Left lung (tissue), 10 donors: Measurements from ENCODE around the gene PADI6. TPM values are rescaled to one million over a fixed set of nuclear protein-coding genes. Genes with fewer than 3 reads are reported as not detected.

Experiments used
- ATAC-seq: fragments of 200-7000 bp; cut with Tn5 transposase; one replicate; pipeline ENCODE4 v1.9.1; 2020; ENCODE audit warnings: moderate library complexity
- DNase-seq, 4 donors: peaks; one replicate each; pipeline ENCODE4 v3.0.0-alpha.2; 2013 to 2020
- H3K27ac ChIP-seq, 2 donors: fragments of 200-600 bp; sonication (generic) in 1 of 2; one replicate each; pipeline versions ENCODE4 v1.5.0 to v1.8.0; 2020 to 2021
- H3K27me3 ChIP-seq, 2 donors: fragments of 200-600 bp; sonication (generic) in 1 of 2; one replicate each; pipeline versions ENCODE4 v1.5.0 to v1.8.0; 2020 to 2021
- H3K36me3 ChIP-seq, 2 donors: fragments of 200-600 bp; sonication (generic) in 1 of 2; one replicate each; pipeline versions ENCODE4 v1.5.0 to v1.8.0; 2020 to 2021
- H3K4me1 ChIP-seq, 2 donors: fragments of 200-600 bp; one replicate each; pipeline ENCODE4 v1.8.0; 2021
- H3K4me3 ChIP-seq, 2 donors: fragments of 200-600 bp; sonication (generic) in 1 of 2; one replicate each; pipeline versions ENCODE4 v1.5.0 to v1.8.0; 2020 to 2021; ENCODE audit warnings: mild to moderate bottlenecking in 1 of 2
- H3K9me3 ChIP-seq, 2 donors: fragments of 200-600 bp; sonication (generic) in 1 of 2; one replicate each; pipeline versions ENCODE4 v1.5.0 to v1.8.0; 2020 to 2021
- intact Hi-C, 2 donors: fragments of 100-400 bp; cut with DNase I; formaldehyde crosslinking; loops; one replicate each; pipeline versions ENCODE4 v1.11.2 to v1.14.2; 2022
- polyA plus RNA-seq, 6 donors: library from polyadenylated mRNA; unstranded; fragments of 120-200 nt; gene quantifications; one replicate each; pipeline ENCODE4 v1.2.1, GENCODE V29; 2013; ENCODE audit not compliant: insufficient read length in 6 of 6
- total RNA-seq, 2 donors: library from RNA; stranded (reverse); fragmentation: NEBNext Ultra II Directional; extraction: Animal tissue kit (Norgen Biotek cat#: 25700); gene quantifications; one replicate each; pipeline ENCODE4 v1.2.1, GENCODE V29; 2021
- TF ChIP-seq, protein P1 (sequence below), 2 donors: fragments of 200-600 bp; sonication (generic) in 1 of 2; IDR thresholded peaks; one replicate each; pipeline versions ENCODE4 v1.5.0 to v1.8.0; 2021; ENCODE audit warnings: antibody characterized with exemption in 2 of 2
- donor health status: DM: no; HTN: yes; CAD: no.
- donor health status: DM: no; HTN: no; CAD: no.

The PADI6 gene
- total and polyA plus RNA-seq, 8 donors = not detected

DNA sequence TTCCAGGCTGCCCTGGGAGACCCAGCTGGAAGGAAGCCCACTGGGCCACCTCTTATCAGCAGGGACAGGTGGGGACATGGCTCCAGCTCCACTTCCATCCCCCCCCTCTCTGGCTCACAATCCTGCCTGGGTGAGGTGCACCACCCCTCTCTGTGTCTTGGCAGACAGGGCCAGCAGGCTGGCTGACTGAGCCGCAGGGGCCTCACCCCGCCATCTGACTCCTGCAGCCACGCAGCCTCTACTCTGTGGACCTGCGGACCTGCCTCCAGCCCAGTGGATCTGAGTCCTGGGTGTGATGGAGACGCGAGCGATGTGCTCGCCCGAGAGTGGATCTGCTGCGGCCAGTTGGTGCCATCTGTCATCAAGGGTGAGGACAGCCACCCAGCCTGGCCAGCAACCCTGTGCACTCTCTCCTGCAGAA is 37.4 kb downstream of the PADI6 start:
- ATAC-seq (no peak), DNase-seq (no peak)
- Histone ChIP-seq H3K4me3 (no peak overlapping the region), H3K4me1 (no peaks in the 10 kb centered on the region), H3K27me3 (no peaks in the 10 kb centered on the region), H3K9me3 (no peaks in the 10 kb centered on the region), H3K27ac (no peak overlapping the region), H3K36me3 (peaks cover 0 to 78% of the 10 kb centered on the region in 2 donors)
- TF ChIP-seq, protein P1, sequence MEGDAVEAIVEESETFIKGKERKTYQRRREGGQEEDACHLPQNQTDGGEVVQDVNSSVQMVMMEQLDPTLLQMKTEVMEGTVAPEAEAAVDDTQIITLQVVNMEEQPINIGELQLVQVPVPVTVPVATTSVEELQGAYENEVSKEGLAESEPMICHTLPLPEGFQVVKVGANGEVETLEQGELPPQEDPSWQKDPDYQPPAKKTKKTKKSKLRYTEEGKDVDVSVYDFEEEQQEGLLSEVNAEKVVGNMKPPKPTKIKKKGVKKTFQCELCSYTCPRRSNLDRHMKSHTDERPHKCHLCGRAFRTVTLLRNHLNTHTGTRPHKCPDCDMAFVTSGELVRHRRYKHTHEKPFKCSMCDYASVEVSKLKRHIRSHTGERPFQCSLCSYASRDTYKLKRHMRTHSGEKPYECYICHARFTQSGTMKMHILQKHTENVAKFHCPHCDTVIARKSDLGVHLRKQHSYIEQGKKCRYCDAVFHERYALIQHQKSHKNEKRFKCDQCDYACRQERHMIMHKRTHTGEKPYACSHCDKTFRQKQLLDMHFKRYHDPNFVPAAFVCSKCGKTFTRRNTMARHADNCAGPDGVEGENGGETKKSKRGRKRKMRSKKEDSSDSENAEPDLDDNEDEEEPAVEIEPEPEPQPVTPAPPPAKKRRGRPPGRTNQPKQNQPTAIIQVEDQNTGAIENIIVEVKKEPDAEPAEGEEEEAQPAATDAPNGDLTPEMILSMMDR (IDR thresholded peaks at IDR 0.05) = no peak
- intact Hi-C loops = no loop called here

DNA sequence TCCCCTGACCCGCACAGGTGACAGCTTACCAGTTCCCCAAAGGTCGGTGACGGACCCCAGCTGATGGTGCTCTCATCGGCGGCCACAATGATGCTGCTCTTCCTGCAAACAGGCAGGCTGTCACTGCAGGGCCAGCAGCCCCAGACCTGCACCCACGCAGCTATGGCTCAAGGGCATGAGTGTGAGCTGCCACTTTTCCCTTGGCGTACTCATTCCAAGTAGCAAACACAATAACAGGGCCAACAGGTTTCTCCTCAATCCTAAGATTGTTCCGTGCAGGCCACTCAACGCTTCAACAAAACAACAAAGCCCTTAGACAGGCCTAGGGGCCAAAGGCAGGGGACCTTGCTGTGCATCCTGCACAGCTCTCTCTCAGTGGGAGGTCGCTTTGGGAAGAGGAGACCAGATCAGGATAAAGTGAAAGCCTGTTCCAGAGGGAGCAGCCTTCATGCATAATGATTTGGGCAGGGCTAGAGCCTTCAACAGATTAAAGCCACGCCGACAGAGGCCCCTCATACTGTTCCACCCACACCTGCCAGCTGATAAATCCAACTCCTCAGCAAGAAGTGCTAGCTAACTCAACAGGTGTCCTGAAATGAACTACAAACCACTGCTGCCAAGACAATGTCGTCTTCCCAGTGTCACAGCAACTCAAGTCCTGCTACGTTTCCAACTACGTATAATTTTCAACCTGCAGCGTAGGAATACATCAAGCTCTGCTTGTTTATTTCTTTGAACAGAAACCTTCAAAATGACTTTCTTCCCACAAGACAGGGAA is 40.3 kb downstream of the PADI6 start:
- DNase-seq = peak in 2 of 4 donors; percentile 41 to 71
- intact Hi-C loops = no loop called here
- no peaks in the 10 kb centered on the region for H3K9me3 ChIP-seq

DNA sequence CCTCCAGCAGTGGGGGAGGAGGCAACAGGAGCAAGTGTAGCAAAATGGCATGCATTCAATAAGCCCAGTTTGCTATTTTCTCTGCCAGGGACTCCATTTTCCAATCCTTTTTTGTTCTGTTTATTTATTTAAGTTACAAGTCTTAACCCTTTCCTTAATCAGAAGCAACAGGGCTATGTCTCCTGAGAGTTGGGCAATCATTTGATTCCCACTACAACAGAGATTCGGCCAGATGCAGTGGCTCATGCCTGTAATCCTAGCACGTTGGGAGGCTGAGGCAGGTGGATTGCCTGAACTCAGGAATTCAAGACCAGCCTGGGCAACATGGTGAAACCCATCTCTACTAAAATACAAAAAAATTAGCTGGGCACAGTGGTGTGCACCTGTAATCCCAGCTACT is 42.0 kb downstream of the PADI6 start:
- Histone ChIP-seq H3K27ac (no peak overlapping the region), H3K4me3 (no peak overlapping the region), H3K27me3 (no peaks in the 10 kb centered on the region), H3K9me3 (no peaks in the 10 kb centered on the region), H3K36me3 (peaks cover 3 to 100% of the 10 kb centered on the region in 2 donors), H3K4me1 (no peaks in the 10 kb centered on the region)
- ATAC-seq (no peak), DNase-seq (no peak)
- intact Hi-C loops = no loop called here
- TF ChIP-seq, protein P1 (IDR thresholded peaks at IDR 0.05) = no peak

More for the DNA sequence above, 40.3 kb downstream of the PADI6 start:
- H3K27ac ChIP-seq = no peak overlapping the region
- peak; percentile 89 for ATAC-seq
- H3K36me3 ChIP-seq = peaks cover 3 to 100% of the 10 kb centered on the region in 2 donors
- H3K27me3 ChIP-seq = no peaks in the 10 kb centered on the region
- TF ChIP-seq, protein P1 (IDR thresholded peaks at IDR 0.05) = no peak
- no peaks in the 10 kb centered on the region for H3K4me1 ChIP-seq
- no peak overlapping the region for H3K4me3 ChIP-seq

DNA sequence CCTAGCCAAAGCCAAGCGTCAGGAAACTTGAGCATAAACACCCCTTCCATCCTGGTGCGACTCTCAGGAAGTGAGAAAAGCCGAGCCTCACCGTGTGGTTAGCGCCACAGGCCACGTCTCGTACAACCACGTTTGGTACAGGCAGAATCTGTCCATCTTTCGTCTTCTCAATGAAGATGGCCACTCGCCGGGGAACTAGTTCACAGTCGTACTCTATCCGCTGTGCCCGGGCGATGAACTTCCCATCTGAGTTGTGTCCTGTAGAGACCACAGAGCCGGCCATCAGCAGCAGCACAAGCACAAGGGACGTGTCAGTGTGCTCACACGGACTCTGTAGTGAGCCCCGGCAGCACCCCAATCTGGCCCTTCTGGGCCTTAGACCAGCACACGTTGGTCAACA is 44.4 kb downstream of the PADI6 start:
- no peaks in the 10 kb centered on the region for H3K27me3 ChIP-seq
- no peak overlapping the region for H3K27ac ChIP-seq
- ATAC-seq (no peak), DNase-seq (peak in 1 of 4 donors; percentile 47)
- H3K4me3 ChIP-seq = no peak overlapping the region
- TF ChIP-seq, protein P1 (IDR thresholded peaks at IDR 0.05) = no peak
- H3K4me1 ChIP-seq = no peaks in the 10 kb centered on the region
- no peaks in the 10 kb centered on the region for H3K9me3 ChIP-seq
- intact Hi-C loops = no loop called here
- peaks cover 3 to 100% of the 10 kb centered on the region in 2 donors for H3K36me3 ChIP-seq

DNA sequence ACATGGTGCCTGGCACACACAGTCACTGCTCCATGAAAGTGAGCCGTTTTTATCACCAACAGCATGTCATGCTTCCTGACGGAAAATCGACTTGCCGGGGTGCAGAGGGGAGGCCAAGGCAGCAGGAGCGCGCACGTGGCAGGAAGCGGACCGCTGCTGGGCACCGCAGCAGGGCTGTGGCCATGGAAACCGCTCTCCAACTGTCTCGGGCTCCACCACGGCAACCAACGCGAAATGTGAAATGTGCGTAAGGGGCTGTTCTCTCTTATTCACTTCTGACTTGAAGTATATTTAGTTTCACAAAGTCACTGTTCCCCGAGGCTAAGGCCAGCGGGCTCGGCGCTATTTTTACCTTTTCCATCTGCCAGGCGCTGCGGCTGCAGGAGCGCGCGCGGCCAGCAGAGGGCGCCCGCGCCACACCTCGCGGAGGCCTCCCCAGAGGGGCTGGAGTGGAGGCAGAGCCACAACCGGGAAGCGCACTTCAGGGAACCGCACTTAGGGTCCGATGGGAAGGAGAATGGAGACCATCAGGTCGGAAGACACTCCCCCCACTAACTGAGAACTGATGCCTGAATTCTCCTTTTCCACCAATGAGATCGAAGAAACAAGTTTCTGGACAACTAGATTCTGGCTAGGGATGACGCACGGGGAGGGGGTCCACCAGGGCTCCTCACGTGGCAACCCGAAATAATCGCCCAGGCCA is 47.8 kb downstream of the PADI6 start:
- no peak overlapping the region for H3K27ac ChIP-seq
- H3K9me3 ChIP-seq = no peaks in the 10 kb centered on the region
- peak in 3 of 4 donors; percentile 49 to 94 (median 70) for DNase-seq
- no peak overlapping the region for H3K4me3 ChIP-seq
- intact Hi-C loops = no loop called here
- TF ChIP-seq, protein P1 (IDR thresholded peaks at IDR 0.05) = peak; percentile 97 to 99
- ATAC-seq = peak; percentile 94
- no peaks in the 10 kb centered on the region for H3K27me3 ChIP-seq
- H3K4me1 ChIP-seq = peaks cover 0 to 4% of the 10 kb centered on the region in 2 donors
- H3K36me3 ChIP-seq = peaks cover 3 to 100% of the 10 kb centered on the region in 2 donors
